ENCODE measurements around the gene UPP2.

- TF ChIP-seq CTCF (conservative IDR thresholded peaks at IDR 0.05; ENCODE audit: low read length) (no peak), EZH2phosphoT487 (IDR thresholded peaks at IDR 0.05; ENCODE audit: borderline replicate concordance) (no peak)
Observed at GRCh38 chr2:158154596-158154995, 52.9 kb downstream of the UPP2 start.

Data from Loucy (cell line).